GM18951 (cell line): ENCODE results near the gene PTPRN2.
"Not testable (repeated sequence)": the region's sequence is repeated elsewhere in the genome, so short reads cannot be mapped to it uniquely, and the experiment has no call there.

Source experiments
- POLR2A ChIP-seq: IDR thresholded peaks from 4 replicates; pipeline ENCODE4 v1.6.1; 2011; ENCODE audit warnings: mild to moderate bottlenecking; ENCODE audit not compliant: insufficient read length, insufficient read depth; ENCODE audit errors: extremely low read depth
- in situ Hi-C: fragments of 300-500 bp; cut with MboI; formaldehyde crosslinking; loops from one replicate; pipeline ENCODE4 v1.12.0; 2022; ENCODE audit warnings: low sequenced_read_pairs, mixed read lengths, inconsistent platforms; ENCODE audit not compliant: unreplicated experiment

The PTPRN2 gene

GRCh38 chr7:158039270-158039669 lies 548.4 kb downstream of the PTPRN2 start:
- TF ChIP-seq POLR2A = no peak
- in situ Hi-C loops = no loop called here

DNA sequence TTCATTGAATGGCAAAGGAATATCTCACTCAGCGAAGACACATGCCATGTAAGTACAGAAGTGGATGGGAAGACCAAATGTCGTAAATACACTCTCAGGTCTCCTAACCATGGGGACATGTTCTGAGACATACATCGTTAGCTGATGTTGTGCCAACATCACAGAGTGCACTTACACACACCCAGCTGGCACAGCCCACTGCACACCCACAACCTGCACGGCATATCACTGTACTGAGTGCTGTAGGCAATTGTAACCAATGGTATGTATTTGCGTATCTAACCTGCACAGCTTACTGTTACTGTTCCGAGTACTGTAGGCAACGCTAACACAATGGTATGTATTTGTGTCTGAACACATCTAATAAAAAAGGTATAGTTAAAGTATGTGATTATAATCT lies 550.4 kb downstream of the PTPRN2 start:
- in situ Hi-C loops = no loop called here
- no peak for TF ChIP-seq POLR2A

- in situ Hi-C loops = no loop called here
- TF ChIP-seq POLR2A = no peak
Observed at GRCh38 chr7:158035343-158035742, 552.3 kb downstream of the PTPRN2 start.

- TF ChIP-seq POLR2A = no peak
- in situ Hi-C loops = no loop called here
Observed at GRCh38 chr7:158034571-158034970, 553.1 kb downstream of the PTPRN2 start.

DNA sequence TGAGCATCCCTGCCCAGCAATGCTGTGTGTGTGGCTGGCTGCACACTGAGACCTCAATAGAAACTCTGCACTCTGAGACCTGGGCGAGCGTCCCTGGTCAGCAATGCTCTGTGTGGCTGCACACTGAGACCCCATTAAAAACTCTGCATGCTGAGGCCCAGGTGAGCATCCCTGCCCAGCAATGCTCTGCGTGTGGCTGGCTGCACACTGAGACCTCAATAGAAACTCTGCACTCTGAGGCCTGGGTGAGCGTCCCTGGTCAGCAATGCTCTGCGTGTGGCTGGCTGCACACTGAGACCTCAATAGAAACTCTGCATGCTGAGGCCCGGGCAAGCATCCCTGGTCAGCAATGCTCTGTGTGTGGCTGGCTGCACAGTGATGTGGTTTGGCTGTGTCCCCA lies 553.7 kb downstream of the PTPRN2 start:
- in situ Hi-C loops = not testable (repeated sequence)

DNA sequence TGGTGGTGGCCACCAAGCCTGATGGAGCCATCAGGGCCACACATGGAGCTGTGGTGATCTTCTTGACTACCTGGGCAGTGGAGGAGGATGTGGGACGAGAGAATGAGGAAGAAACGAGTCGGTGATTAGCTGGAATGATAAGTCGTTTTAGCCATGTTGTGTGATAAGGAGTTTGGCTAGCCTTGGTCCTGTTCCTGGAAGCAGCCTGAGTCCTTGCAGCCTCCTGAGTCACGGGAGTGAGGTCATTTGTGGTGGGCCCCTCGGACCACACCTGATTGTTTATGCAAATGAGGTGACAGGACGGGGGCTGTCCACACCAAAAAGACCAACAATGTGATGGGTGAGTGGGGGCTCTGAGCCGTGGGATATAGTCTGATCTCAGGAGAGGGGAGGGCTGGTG lies 554.4 kb downstream of the PTPRN2 start:
- in situ Hi-C loops = no loop called here
- no peak for TF ChIP-seq POLR2A

DNA sequence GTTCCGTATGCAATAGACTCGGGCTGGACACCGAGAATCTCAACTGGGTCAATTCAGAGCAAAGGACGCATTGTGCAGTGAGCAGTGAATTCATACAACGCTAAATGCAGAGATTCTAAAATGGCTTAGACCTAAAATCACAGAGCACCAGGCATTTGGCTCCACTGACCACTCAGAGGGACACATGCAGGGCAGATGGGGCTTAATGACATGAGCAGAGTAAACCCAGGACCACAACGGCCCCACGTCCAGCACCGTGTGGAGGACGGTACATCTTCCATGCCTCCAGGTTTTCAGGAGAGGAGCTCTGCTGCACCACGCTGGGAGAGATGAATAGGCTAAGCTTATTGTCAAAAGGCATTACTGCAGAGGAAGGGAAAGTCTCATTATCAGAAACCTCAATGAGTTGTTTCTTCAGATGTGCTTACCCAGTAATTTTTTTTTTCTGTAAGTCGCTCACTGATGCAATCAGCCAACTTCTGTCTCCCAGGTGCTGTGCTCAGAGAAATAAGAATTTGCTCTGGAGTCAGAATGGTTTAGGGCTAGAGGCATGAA lies 555.0 kb downstream of the PTPRN2 start:
- in situ Hi-C loops = no loop called here
- no peak for TF ChIP-seq POLR2A

DNA sequence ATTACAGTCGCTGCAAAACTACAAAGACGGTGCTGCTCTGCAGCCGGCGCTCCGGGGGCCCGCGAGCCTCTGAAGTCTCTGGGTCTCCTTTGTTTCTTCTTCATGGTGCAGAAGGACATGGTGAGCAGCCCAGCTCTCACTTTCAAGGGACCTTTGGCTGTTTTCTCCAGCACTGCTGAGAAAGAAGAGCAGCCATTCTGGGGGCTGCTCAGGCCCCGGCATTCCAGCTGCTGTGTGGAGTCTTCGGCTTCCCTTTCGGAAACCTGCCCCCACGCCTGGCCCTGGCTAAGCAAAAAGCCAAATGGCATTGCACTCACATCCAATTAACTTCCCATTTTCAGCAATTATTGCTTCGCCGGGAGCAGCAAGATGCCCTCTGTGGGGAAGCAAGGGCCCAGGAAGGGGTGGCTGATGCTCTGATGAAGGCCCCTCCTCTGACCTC lies 555.7 kb downstream of the PTPRN2 start:
- TF ChIP-seq POLR2A = no peak

GRCh38 chr7:158030566-158030965 lies 557.1 kb downstream of the PTPRN2 start:
- in situ Hi-C loops = no loop called here

More for the DNA sequence above, 555.7 kb downstream of the PTPRN2 start:
- in situ Hi-C loops = no loop called here

DNA sequence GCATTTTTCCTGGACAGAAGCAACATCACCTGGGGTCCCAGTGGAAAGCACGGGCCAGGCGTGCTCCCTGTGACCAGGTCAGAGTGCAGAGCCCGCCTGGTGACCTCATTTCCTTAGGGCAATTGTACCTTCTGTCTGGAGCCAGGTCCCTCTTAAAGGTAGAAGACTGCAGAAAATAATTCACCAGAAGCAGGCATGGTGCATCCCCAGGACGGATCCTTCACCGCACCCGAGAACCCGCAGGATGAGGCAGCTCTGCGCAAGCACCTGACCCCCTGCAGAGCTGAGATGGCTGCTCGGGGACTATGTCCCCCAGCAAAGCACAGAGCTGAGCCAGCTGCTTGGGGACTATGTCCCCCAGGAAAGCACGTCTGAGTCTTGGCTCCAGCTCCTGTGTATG lies 557.6 kb downstream of the PTPRN2 start:
- in situ Hi-C loops = no loop called here

More at GRCh38 chr7:158030566-158030965, 557.1 kb downstream of the PTPRN2 start:
- no peak for TF ChIP-seq POLR2A

DNA sequence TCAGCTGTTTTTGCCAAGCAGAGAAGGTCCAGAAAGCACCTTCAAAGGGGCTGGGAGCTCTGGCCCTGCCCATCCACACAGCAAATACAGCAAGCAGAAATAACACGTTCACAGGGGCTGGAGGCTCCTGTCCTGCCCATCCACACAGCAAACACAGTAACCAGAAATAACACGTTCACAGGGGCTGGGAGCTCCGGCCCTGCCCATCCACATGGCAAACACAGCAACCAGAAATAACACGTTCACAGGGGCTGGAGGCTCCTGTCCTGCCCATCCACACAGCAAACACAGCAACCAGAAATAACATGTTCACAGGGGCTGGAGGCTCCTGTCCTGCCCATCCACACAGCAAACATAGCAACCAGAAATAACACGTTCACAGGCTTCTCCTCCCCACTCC lies 558.1 kb downstream of the PTPRN2 start:
- in situ Hi-C loops = no loop called here
- TF ChIP-seq POLR2A = no peak

More for the DNA sequence above, 557.6 kb downstream of the PTPRN2 start:
- no peak for TF ChIP-seq POLR2A

DNA sequence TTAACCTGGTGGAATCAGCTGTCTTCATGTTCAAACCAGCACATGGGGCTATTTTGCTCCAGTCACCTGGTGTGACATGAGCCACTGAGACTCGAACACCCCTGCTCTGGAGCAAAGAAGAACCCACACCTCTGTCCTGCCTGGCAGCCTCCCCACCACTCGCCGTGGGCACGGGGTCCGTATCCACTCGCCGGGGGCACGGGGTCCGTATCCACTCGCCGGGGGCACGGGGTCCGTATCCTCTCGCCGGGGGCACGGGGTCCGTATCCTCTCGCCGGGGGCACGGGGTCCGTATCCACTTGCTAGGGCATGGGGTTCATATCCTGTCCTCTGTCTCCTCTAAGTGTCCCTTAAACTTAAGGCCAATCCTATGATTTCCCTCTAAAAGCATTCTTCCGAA lies 558.7 kb downstream of the PTPRN2 start:
- TF ChIP-seq POLR2A = no peak
- in situ Hi-C loops = no loop called here

DNA sequence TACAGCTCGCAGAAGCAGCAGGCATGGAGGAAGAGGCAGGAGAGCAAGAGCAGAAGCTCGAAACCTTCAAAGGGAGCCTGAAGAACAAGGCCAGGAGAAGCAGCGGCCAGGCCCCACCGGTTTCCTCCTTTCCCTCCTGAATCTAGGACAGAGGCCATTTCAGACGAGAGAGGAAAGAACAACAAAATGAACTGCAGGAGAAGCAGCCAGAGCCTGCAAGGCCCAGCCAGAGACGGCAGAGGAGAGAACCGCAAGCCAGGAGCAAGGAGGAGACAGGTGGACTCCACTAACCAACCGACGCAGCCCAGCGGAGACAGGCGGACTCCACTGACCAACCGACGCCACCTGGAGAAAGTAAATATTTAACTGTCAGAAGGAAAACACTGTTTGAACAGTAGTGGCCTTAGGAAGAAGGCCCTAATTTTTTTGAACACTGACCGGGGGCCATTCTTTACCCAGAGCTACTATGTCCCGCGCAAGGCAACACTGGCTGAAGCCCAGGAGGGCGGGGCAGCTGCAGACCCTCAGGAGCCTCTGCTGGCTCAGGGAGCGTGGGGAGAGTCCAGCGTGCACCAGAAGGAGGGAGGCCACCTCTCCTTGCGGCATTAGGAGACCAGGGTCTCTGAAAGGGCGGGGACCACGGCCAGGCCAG lies 559.2 kb downstream of the PTPRN2 start:
- in situ Hi-C loops = no loop called here
- no peak for TF ChIP-seq POLR2A

DNA sequence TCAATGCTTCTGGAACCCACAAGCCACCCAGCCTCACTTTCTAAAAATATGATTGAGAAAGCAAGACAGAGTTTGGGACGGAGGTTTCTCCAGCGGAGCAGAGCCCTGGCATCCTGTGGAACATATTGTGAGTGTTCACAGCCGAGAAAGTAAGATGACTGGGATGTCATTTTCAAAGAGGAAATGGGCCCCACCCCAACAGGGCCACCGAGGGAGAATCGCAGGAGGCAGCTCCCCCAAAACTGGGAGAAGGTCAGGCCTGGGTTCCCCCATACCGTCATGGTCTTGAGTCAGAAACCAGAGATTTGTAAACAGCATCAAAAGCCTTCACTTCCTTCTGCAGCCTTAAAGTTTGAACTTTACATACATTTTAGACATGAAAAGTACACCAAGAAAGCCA lies 560.0 kb downstream of the PTPRN2 start:
- no peak for TF ChIP-seq POLR2A
- in situ Hi-C loops = no loop called here
